K562 (cell line): ENCODE results near the gene SSR4. TPM values are rescaled to one million over a fixed set of nuclear protein-coding genes. Genes with fewer than 3 reads are reported as not detected.

ENCODE experiments used
- CBX3 ChIP-seq, 2 experiments: IDR thresholded peaks; 1 replicate in 1 of 2; 2 replicates in 1 of 2; pipeline ENCODE4 v1.6.1; 2012; ENCODE audit warnings: inconsistent platforms in 2 of 2, low read length in 2 of 2, borderline replicate concordance in 1 of 2, control low read depth in 1 of 2
- DNMT1 ChIP-seq: fragments of 450-650 bp; IDR thresholded peaks from 2 replicates; pipeline ENCODE4 v1.6.1; 2016; ENCODE audit warnings: antibody characterized with exemption, mild to moderate bottlenecking
- MXD1 ChIP-seq: fragments of 250-450 bp; sonication (Bioruptor Pico); IDR thresholded peaks from 2 replicates; pipeline ENCODE4 v1.8.0; 2021; ENCODE audit warnings: borderline replicate concordance, mild to moderate bottlenecking, moderate library complexity; ENCODE audit not compliant: poor library complexity, severe bottlenecking
- PRDM10 ChIP-seq: fragments of 450-650 bp; IDR thresholded peaks from 2 replicates; pipeline ENCODE4 v1.6.1; 2018; ENCODE audit not compliant: partially characterized antibody
- RAD51 ChIP-seq: fragments of 450-650 bp; IDR thresholded peaks from 2 replicates; pipeline ENCODE4 v1.7.1; 2016; ENCODE audit warnings: low read depth, mild to moderate bottlenecking, borderline replicate concordance
- RBM22 ChIP-seq: fragments of 200-400 bp; formaldehyde crosslinking; IDR thresholded peaks from 2 replicates; pipeline ENCODE4 v1.6.1; 2018; ENCODE audit warnings: low read length, low read depth; ENCODE audit not compliant: poor library complexity, severe bottlenecking
- RBM34 ChIP-seq: fragments of 200-400 bp; formaldehyde crosslinking; IDR thresholded peaks from 2 replicates; pipeline ENCODE4 v1.6.1; 2018; ENCODE audit warnings: low read length, borderline replicate concordance; ENCODE audit not compliant: insufficient read depth
- SMAD4 ChIP-seq: fragments of 250-450 bp; sonication (Bioruptor Pico); conservative IDR thresholded peaks from 2 replicates; pipeline ENCODE4 v1.8.0; 2021; ENCODE audit warnings: inconsistent platforms, mild to moderate bottlenecking, moderate library complexity
- TCF3 ChIP-seq: sonication (generic); formaldehyde crosslinking; IDR thresholded peaks from 2 replicates; pipeline ENCODE4 v1.4.0; 2020; ENCODE audit warnings: mild to moderate bottlenecking, missing genetic modification reagents
- TFAP4 ChIP-seq: sonication (generic); formaldehyde crosslinking; IDR thresholded peaks from 2 replicates; pipeline ENCODE4 v1.8.0; 2022; ENCODE audit warnings: missing genetic modification reagents, mild to moderate bottlenecking, moderate library complexity, borderline replicate concordance
- ZNF324 ChIP-seq: fragments of 250-450 bp; sonication (Bioruptor Pico); IDR thresholded peaks from 2 replicates; pipeline ENCODE4 v1.4.0; 2020; ENCODE audit warnings: mild to moderate bottlenecking
- polyA plus RNA-seq, 8 experiments: library from polyadenylated mRNA; depleted of rRNA in 4 of 8; stranded (reverse) in 5 of 8; unstranded in 3 of 8; fragments of >200 nt; fragmentation: Nextera tagmentation in 2 of 8; fragmentation: Illumina TruSeq in 1 of 8; extraction: Ambion mirVana in 2 of 8; extraction: Trizol in 1 of 8; gene quantifications; 2 replicates each; pipeline versions ENCODE4 v1.2.1 to v1.2.3, GENCODE V29; 2011 to 2014; ENCODE audit warnings: inconsistent platforms in 1 of 8, missing spikeins in 1 of 8
- total RNA-seq, 7 experiments: library from RNA; depleted of rRNA in 6 of 7; stranded (reverse); fragments of >200 nt in 6 of 7; fragmentation: Illumina TruSeq in 2 of 7; extraction: Trizol in 2 of 7; gene quantifications; 2 replicates each; pipeline versions ENCODE4 v1.2.1 to v1.2.3, GENCODE V29; 2011 to 2021; ENCODE audit warnings: low replicate concordance in 1 of 7

The SSR4 gene
- total and polyA plus RNA-seq, 9 of the 15 experiments (the other 6 are each of a cell fraction or from before 2014, with no cell fraction given), result 146 to 492 (median 272) TPM

GRCh38 chrX:153765138-153766079 lies 29.1 kb upstream of the SSR4 start (continued):
- TF ChIP-seq PRDM10 (peak; percentile 22), RAD51 (peak; percentile 63; the same call in 1 of the 2 replicates), RBM34 (no peak), MXD1 (CRISPR knock-in tag) (no peak), SMAD4 (CRISPR knock-in tag) (peak; percentile 82), ZNF324 (CRISPR knock-in tag) (no peak), TCF3 (CRISPR knock-in tag) (peak; percentile 94), CBX3 (IDR thresholded peaks at IDR 0.05; ENCODE audit: borderline replicate concordance in 1 of 2, low read length in 2 of 2) (peak in 1 of 2 experiments; percentile 63; a peak in 1 of 3 replicates), TFAP4 (CRISPR knock-in tag) (peak; percentile 58; the same call in 1 of the 2 replicates), DNMT1 (no peak), RBM22 (no peak)
